Fibroblast of mammary gland (primary cell): ENCODE results near the gene CORO6.

Experiments used
- DNase-seq: peaks from one replicate; pipeline ENCODE4 v3.0.0-alpha.2; 2010; ENCODE audit warnings: low read depth
- H3K4me3 ChIP-seq: 2 replicates; pipeline ENCODE4 v1.5.1; 2011; ENCODE audit warnings: low read depth, mild to moderate bottlenecking, low read length, moderate library complexity; ENCODE audit not compliant: control insufficient read depth
- CTCF ChIP-seq: conservative IDR thresholded peaks from 2 replicates; pipeline ENCODE4 v1.5.1; 2011; ENCODE audit warnings: low read depth, low read length, inconsistent platforms; ENCODE audit not compliant: control insufficient read depth, insufficient read depth

Gene CORO6

GRCh38 chr17:29597361-29598172, 25.1 kb downstream of the CORO6 start:
- no peak for DNase-seq
- TF ChIP-seq CTCF: no peak
- H3K4me3 ChIP-seq: no peak overlapping the region

- no peak for TF ChIP-seq CTCF
- no peak overlapping the region for H3K4me3 ChIP-seq
- DNase-seq: no peak
Measured at GRCh38 chr17:29596811-29597210, 25.9 kb downstream of the CORO6 start.

GRCh38 chr17:29595943-29596774, 26.6 kb downstream of the CORO6 start:
- H3K4me3 ChIP-seq: no peak overlapping the region
- DNase-seq: no peak
- no peak for TF ChIP-seq CTCF

GRCh38 chr17:29595107-29595942, 27.4 kb downstream of the CORO6 start:
- DNase-seq: no peak
- no peak overlapping the region for H3K4me3 ChIP-seq
- TF ChIP-seq CTCF: no peak

GRCh38 chr17:29594519-29595090, 28.1 kb downstream of the CORO6 start:
- no peak for TF ChIP-seq CTCF
- no peak for DNase-seq
- H3K4me3 ChIP-seq: no peak overlapping the region
